ENCODE data around the gene ZNF548.

- TF ChIP-seq TAF1 (IDR thresholded peaks at IDR 0.05; ENCODE audit: borderline replicate concordance, low read depth, low read length): no peak
- TF ChIP-seq POLR2A (IDR thresholded peaks at IDR 0.05; ENCODE audit: low read depth, low read length): no peak
- no peak for TF ChIP-seq POLR2AphosphoS5 (IDR thresholded peaks at IDR 0.05; ENCODE audit: low read depth, low read length)
These were observed 49.3 kb downstream of the ZNF548 start for GRCh38 chr19:57438925-57439324.
